ENCODE data around the gene HOXA7. TPM values are rescaled to one million over a fixed set of nuclear protein-coding genes. Genes with fewer than 3 reads are reported as not detected.

Gene HOXA7
- total and polyA plus RNA-seq, 7 donors: 4.7 to 23.9 (median 9.1) TPM

DNA sequence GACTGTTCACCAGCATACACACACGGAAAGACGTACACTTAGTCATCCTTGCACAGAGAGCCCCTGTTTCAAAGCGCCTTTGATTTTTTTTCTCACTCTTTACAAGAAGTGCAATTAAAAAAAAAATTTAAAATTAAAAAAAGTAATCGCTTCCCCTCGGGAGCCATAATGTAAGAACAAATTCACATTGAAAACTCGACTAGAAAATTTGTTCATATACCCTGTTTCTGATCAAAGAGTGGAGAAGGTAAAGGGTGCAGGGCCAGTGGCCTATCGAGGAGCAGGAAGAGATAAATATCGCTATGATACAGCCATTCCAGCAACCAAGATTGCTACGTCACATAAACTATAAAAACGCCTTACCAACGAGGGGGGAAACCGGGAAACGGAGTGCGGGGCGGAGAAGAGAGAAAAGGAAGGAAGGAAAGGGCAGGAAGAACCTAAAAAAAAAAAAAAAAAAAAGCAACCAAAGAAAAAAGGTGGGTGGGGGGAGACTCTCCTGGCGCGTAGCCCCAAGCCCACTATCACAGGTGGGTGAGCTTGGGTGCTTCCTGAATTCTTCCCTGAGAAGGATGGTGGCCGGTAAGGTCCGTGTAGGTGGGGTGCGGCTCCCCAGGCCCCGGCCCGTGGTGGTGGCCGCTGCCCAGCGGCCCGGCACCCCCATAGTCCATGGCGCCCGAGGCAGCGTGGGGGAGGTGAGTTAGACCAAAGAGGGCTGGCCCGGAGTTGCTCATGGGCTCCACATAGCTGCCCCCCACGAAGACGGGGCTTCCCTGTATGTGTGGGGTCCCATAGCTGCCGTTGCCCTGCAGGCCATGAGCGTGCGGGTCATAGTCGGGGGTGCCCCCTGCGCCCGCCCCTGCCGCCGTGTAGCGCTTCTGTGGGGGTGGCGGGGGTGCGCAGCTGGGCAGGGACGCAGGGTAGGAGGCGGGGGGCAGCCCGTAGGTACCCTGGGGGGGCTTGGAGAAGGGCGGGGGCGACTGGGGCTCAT, 48.8 kb downstream of the HOXA7 start:
- peak; percentile 71 for DNase-seq
- no peaks in the 10 kb centered on the region for H3K36me3 ChIP-seq
- TF ChIP-seq EP300 (IDR thresholded peaks at IDR 0.05) (no peak), POLR2AphosphoS5 (IDR thresholded peaks at IDR 0.05) (peak in 3 of 4 donors; percentile 7 to 28 (median 19)), CTCF (IDR thresholded peaks at IDR 0.05) (no peak)
- H3K27me3 ChIP-seq: no peaks in the 10 kb centered on the region
- peaks cover 0 to 71% (median 42%) of the 10 kb centered on the region in 4 donors for H3K4me1 ChIP-seq
- WGBS, 2 donors: 26 to 60% methylated on average over 47 of the region's 47 CpGs
- peak overlapping the region; percentile 27 to 47 (median 38) for H3K4me3 ChIP-seq
- no peaks in the 10 kb centered on the region for H3K9me3 ChIP-seq
- intact Hi-C loops (cut with DNase I): no loop called here
- H3K27ac ChIP-seq: peak overlapping the region; percentile 93 to 99 (median 94)

GRCh38 chr7:27106901-27107240, 49.6 kb downstream of the HOXA7 start:
- Histone ChIP-seq H3K27me3 (no peaks in the 10 kb centered on the region), H3K36me3 (no peaks in the 10 kb centered on the region), H3K4me1 (peaks cover 0 to 63% (median 38%) of the 10 kb centered on the region in 4 donors), H3K9me3 (no peaks in the 10 kb centered on the region), H3K27ac (peak overlapping the region; percentile 93 to 99 (median 94)), H3K4me3 (peak overlapping the region; percentile 28 to 47 (median 42))
- DNase-seq: no peak
- TF ChIP-seq POLR2A (IDR thresholded peaks at IDR 0.05): no peak
- TF ChIP-seq CTCF (IDR thresholded peaks at IDR 0.05): no peak
- no peak for TF ChIP-seq POLR2AphosphoS5 (IDR thresholded peaks at IDR 0.05)
- no peak for TF ChIP-seq EP300 (IDR thresholded peaks at IDR 0.05)
- 27 to 53% methylated on average over 14 of the region's 14 CpGs for WGBS, 2 donors
- intact Hi-C loops (cut with DNase I): no loop called here

- DNase-seq: peak; percentile 74
Measured at GRCh38 chr7:27106181-27106900, 50.1 kb downstream of the HOXA7 start.

More at GRCh38 chr7:27106181-27106900, 50.1 kb downstream of the HOXA7 start:
- intact Hi-C loops (cut with DNase I): no loop called here
- Histone ChIP-seq H3K4me3 (peak overlapping the region; percentile 28 to 47 (median 42)), H3K27ac (peak overlapping the region; percentile 93 to 99 (median 94)), H3K4me1 (peaks cover 0 to 58% (median 32%) of the 10 kb centered on the region in 4 donors), H3K36me3 (no peaks in the 10 kb centered on the region), H3K9me3 (no peaks in the 10 kb centered on the region), H3K27me3 (no peaks in the 10 kb centered on the region)
- TF ChIP-seq CTCF (IDR thresholded peaks at IDR 0.05): no peak
- peak in 2 of 4 donors; percentile 22 to 60 for TF ChIP-seq POLR2AphosphoS5 (IDR thresholded peaks at IDR 0.05)
- WGBS, 2 donors: 23 to 57% methylated on average over 44 of the region's 44 CpGs
